Panc1 (cell line): Measurements from ENCODE around the gene CDC25B. TPM values are rescaled to one million over a fixed set of nuclear protein-coding genes. Genes with fewer than 3 reads are reported as not detected.

Experiments
- ATAC-seq: fragments of 200-7000 bp; cut with Tn5 transposase; 2 replicates; pipeline ENCODE4 v1.9.1; 2020; ENCODE audit warnings: mild to moderate bottlenecking, moderate library complexity
- BruUV-seq: library from RNA; stranded (reverse); fragments of 400-500 nt; replicated peaks from 2 replicates; lab custom pipeline; 2021; lab: Mats Ljungman, UMichigan
- CTCF ChIA-PET: fragments of 300-600 bp; sonication (Branson Sonifier 250); formaldehyde crosslinking; loops from one replicate; lab custom pipeline; 2022; ENCODE audit warnings: antibody characterized with exemption; lab: Charles Lee
- POLR2A ChIA-PET: fragments of 300-600 bp; sonication (Branson Sonifier 250); formaldehyde crosslinking; loops from one replicate; lab custom pipeline; 2022; ENCODE audit warnings: antibody characterized with exemption; lab: Charles Lee
- DNase-seq: peaks from one replicate; pipeline ENCODE4 v3.0.0-alpha.2; 2010; ENCODE audit warnings: low read depth, low spot score
- H3K27ac ChIP-seq: 2 replicates; pipeline ENCODE4 v1.5.1; 2011; ENCODE audit warnings: mild to moderate bottlenecking, low read length, inconsistent platforms
- H3K27me3 ChIP-seq: fragments of 200-500 bp; sonication (Bioruptor generic); 2 replicates; pipeline ENCODE4 v1.6.0; 2014; ENCODE audit warnings: low read length, inconsistent platforms; ENCODE audit not compliant: control insufficient read depth, insufficient read depth
- H3K36me3 ChIP-seq: fragments of 200-500 bp; sonication (Bioruptor generic); 2 replicates; pipeline ENCODE4 v1.5.1; 2014; ENCODE audit warnings: inconsistent platforms, mild to moderate bottlenecking, low read length, moderate library complexity; ENCODE audit not compliant: control insufficient read depth, insufficient read depth
- H3K4me1 ChIP-seq: 2 replicates; pipeline ENCODE4 v1.5.1; 2011; ENCODE audit warnings: inconsistent platforms, mild to moderate bottlenecking, low read length, moderate library complexity; ENCODE audit not compliant: control insufficient read depth, insufficient read depth
- H3K4me3 ChIP-seq, 2 experiments: 2 replicates each; pipeline ENCODE4 v1.5.1; 2011 to 2012; ENCODE audit warnings: low read depth in 2 of 2, low read length in 2 of 2, mild to moderate bottlenecking in 2 of 2, inconsistent platforms in 1 of 2, moderate library complexity in 1 of 2
- H3K9me3 ChIP-seq: fragments of 200-500 bp; sonication (Bioruptor generic); 2 replicates; pipeline ENCODE4 v1.5.1; 2014; ENCODE audit warnings: low read depth, mild to moderate bottlenecking, inconsistent platforms, low read length, moderate library complexity; ENCODE audit not compliant: control insufficient read depth, insufficient read depth
- CTCF ChIP-seq: fragments of 450-650 bp; IDR thresholded peaks from 2 replicates; pipeline ENCODE4 v1.5.1; 2017; ENCODE audit warnings: mild to moderate bottlenecking
- POLR2AphosphoS5 ChIP-seq: IDR thresholded peaks from 2 replicates; pipeline ENCODE4 v1.6.1; 2012; ENCODE audit warnings: mild to moderate bottlenecking, low read depth, low read length, moderate library complexity
- REST ChIP-seq, 2 experiments: IDR thresholded peaks; 2 replicates each; pipeline ENCODE4 v1.6.1; 2011 to 2012; ENCODE audit warnings: low read depth in 2 of 2, control low read depth in 1 of 2, low read length in 1 of 2, mild to moderate bottlenecking in 1 of 2, moderate library complexity in 1 of 2; ENCODE audit not compliant: insufficient read depth in 1 of 2
- SIN3A ChIP-seq: IDR thresholded peaks from 2 replicates; pipeline ENCODE4 v1.6.1; 2012; ENCODE audit warnings: low read depth, mild to moderate bottlenecking, low read length, moderate library complexity, borderline replicate concordance; ENCODE audit not compliant: insufficient read depth
- TCF7L2 ChIP-seq: IDR thresholded peaks from 2 replicates; pipeline ENCODE4 v1.6.1; 2011; ENCODE audit warnings: mild to moderate bottlenecking, low read depth, low read length, inconsistent platforms
- in situ Hi-C: cut with HindIII; loops from 2 replicates; pipeline ENCODE4 v1.10.0; 2016; ENCODE audit warnings: low sequenced_read_pairs, low pct_unique_long_range_greater_than_20kb
- intact Hi-C: fragments of 100-400 bp; cut with micrococcal nuclease; formaldehyde crosslinking; loops from one replicate; pipeline ENCODE4 v1.10.0; 2022; ENCODE audit not compliant: unreplicated experiment
- total RNA-seq: library from RNA; stranded (reverse); gene quantifications from one replicate; pipeline ENCODE4 v1.2.1, GENCODE V29; 2021; ENCODE audit not compliant: unreplicated experiment

CDC25B gene
- total RNA-seq, 1 experiment from 2014 or later = 170 TPM

DNA sequence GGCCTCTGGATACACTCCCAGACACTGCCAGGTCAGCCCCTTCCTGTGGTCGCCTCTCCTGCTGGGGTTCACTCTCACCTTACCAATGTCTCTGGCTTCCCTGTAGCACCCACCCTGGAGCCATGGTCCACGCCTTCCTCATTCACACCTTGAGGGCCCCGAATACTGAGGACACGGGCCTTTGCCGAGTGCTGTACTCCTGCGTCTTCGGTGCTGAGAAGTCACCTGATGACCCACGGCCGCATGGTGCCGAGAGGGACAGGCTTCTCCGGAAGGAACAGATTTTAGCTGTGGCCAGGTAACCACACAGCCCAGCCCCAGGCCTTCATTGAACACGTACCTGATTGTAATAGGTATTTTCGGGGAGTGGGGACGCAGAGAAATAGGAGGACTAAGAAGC is 25.9 kb downstream of the CDC25B start:
- BruUV-seq = no TSS peak
- CTCF ChIA-PET = interaction anchor here (1.7 to 1.9 kb wide), 2 partner anchors 33 to 41 kb away, joined by 6 to 7 read pairs; partner anchors contain the start of gene SPEF1
- no peak for TF ChIP-seq CTCF
- no peak for TF ChIP-seq REST (IDR thresholded peaks at IDR 0.05; ENCODE audit: insufficient read depth in 1 of 2, low read depth in 2 of 2, low read length in 1 of 2)
- no peak for TF ChIP-seq SIN3A
- TF ChIP-seq POLR2AphosphoS5 = no peak
- TF ChIP-seq TCF7L2 = no peak

DNA sequence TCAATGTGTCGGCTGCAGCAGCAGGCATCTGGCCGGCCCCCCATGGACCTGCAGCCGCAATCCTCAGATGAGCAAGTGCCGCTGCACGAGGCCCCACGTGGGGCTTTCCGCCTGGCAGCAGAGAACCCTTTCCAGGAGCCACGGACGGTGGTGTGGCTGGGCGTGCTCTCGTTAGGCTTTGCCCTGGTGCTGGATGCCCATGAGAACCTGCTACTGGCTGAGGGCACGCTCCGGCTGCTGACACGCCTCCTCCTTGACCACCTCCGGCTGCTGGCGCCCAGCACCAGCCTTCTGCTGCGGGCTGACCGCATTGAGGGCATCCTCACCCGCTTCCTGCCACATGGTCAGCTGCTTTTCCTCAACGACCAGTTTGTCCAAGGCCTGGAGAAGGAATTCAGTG is 27.8 kb downstream of the CDC25B start:
- TF ChIP-seq TCF7L2 = no peak
- TF ChIP-seq REST (IDR thresholded peaks at IDR 0.05; ENCODE audit: insufficient read depth in 1 of 2, low read depth in 2 of 2, low read length in 1 of 2) = no peak
- no peak for TF ChIP-seq SIN3A
- TF ChIP-seq POLR2AphosphoS5 = no peak
- no peak for TF ChIP-seq CTCF
- intact Hi-C loops (no loop called here), in situ Hi-C loops (no loop called here)
- ChIA-PET POLR2A (no interaction called here), CTCF (no interaction called here)
- H3K36me3 ChIP-seq = 0 out of 2 replicates have a peak, but pooled peaks cover 4% of the 10 kb centered on the region
- no peaks in the 10 kb centered on the region for H3K27me3 ChIP-seq
- no peak overlapping the region for H3K4me3 ChIP-seq
- DNase-seq (no peak), ATAC-seq (no peak)
- H3K27ac ChIP-seq = no peak overlapping the region
- BruUV-seq = no TSS peak
- peaks cover 10% of the 10 kb centered on the region for H3K4me1 ChIP-seq
- H3K9me3 ChIP-seq = no peaks in the 10 kb centered on the region

More for the DNA sequence above, 25.9 kb downstream of the CDC25B start:
- Histone ChIP-seq H3K9me3 (no peaks in the 10 kb centered on the region), H3K27me3 (no peaks in the 10 kb centered on the region), H3K4me3 (no peak overlapping the region), H3K4me1 (peaks cover 19% of the 10 kb centered on the region), H3K36me3 (0 out of 2 replicates have a peak, but pooled peaks cover 4% of the 10 kb centered on the region), H3K27ac (0 out of 2 replicates have a peak overlapping the region, but pooled peaks have one; percentile 14)
- in situ Hi-C loops = no loop called here
- intact Hi-C loops = loop anchor here (2.0 kb wide), 1 partner anchor 33 kb away; no protein-coding TSS in a partner anchor
- DNase-seq (no peak), ATAC-seq (no peak)
- POLR2A ChIA-PET = interaction anchor here (0.6 kb wide), 1 partner anchor 662 kb away, joined by 8 read pairs; the partner anchor contains the start of genes FASTKD5 and UBOX5
